IMR-90 (cell line): Measurements from ENCODE around the gene GPHA2.

Experiments
- BHLHE40 ChIP-seq: fragments of 150-350 bp; IDR thresholded peaks from 2 replicates; pipeline ENCODE4 v1.6.1; 2016; ENCODE audit warnings: mild to moderate bottlenecking, low read depth, low read length
- MAZ ChIP-seq: IDR thresholded peaks from 2 replicates; pipeline ENCODE4 v1.6.1; 2012; ENCODE audit warnings: low read depth, mild to moderate bottlenecking, low read length, improper control_type of control experiment, moderate library complexity, borderline replicate concordance
- POLR2A ChIP-seq: IDR thresholded peaks from 2 replicates; pipeline ENCODE4 v1.6.1; 2012; ENCODE audit warnings: mild to moderate bottlenecking, low read depth, low read length
- TF ChIP-seq, protein P1 (sequence below): conservative IDR thresholded peaks from 2 replicates; pipeline ENCODE4 v1.5.1; 2012; ENCODE audit warnings: mild to moderate bottlenecking, low read depth, low read length, improper control_type of control experiment

DNA sequence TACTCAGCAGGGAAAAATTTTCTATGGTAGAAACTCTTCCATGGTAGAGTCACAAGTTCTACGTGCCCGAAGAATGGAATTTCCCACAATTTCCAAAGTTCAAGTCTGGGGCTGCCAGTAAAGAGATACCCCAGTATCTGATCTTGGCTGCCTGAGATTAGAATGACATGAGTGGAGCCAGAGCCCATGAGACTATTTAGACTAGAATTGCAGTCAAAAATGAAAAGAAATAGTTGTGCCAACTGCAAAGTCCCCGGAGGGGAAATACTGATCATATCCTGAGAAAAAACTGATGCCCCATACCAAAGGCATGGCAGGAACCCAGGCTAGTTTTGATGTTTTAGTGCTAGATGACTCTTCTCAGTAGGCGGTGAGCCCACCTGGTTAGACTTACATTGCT, 25.0 kb upstream of the GPHA2 start:
- TF ChIP-seq, protein P1, sequence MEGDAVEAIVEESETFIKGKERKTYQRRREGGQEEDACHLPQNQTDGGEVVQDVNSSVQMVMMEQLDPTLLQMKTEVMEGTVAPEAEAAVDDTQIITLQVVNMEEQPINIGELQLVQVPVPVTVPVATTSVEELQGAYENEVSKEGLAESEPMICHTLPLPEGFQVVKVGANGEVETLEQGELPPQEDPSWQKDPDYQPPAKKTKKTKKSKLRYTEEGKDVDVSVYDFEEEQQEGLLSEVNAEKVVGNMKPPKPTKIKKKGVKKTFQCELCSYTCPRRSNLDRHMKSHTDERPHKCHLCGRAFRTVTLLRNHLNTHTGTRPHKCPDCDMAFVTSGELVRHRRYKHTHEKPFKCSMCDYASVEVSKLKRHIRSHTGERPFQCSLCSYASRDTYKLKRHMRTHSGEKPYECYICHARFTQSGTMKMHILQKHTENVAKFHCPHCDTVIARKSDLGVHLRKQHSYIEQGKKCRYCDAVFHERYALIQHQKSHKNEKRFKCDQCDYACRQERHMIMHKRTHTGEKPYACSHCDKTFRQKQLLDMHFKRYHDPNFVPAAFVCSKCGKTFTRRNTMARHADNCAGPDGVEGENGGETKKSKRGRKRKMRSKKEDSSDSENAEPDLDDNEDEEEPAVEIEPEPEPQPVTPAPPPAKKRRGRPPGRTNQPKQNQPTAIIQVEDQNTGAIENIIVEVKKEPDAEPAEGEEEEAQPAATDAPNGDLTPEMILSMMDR, result no peak
- TF ChIP-seq POLR2A, result no peak
- TF ChIP-seq MAZ, result no peak
- no peak for TF ChIP-seq BHLHE40
